Left lung (tissue), 10 donors: ENCODE measurements around the gene SCGB3A2. TPM values are rescaled to one million over a fixed set of nuclear protein-coding genes. Genes with fewer than 3 reads are reported as not detected.

Experiments used
- ATAC-seq: fragments of 200-7000 bp; cut with Tn5 transposase; one replicate; pipeline ENCODE4 v1.9.1; 2020; ENCODE audit warnings: moderate library complexity
- DNase-seq, 4 donors: peaks; one replicate each; pipeline ENCODE4 v3.0.0-alpha.2; 2013 to 2020
- H3K27ac ChIP-seq, 2 donors: fragments of 200-600 bp; sonication (generic) in 1 of 2; one replicate each; pipeline versions ENCODE4 v1.5.0 to v1.8.0; 2020 to 2021
- H3K27me3 ChIP-seq, 2 donors: fragments of 200-600 bp; sonication (generic) in 1 of 2; one replicate each; pipeline versions ENCODE4 v1.5.0 to v1.8.0; 2020 to 2021
- H3K36me3 ChIP-seq, 2 donors: fragments of 200-600 bp; sonication (generic) in 1 of 2; one replicate each; pipeline versions ENCODE4 v1.5.0 to v1.8.0; 2020 to 2021
- H3K4me1 ChIP-seq, 2 donors: fragments of 200-600 bp; one replicate each; pipeline ENCODE4 v1.8.0; 2021
- H3K4me3 ChIP-seq, 2 donors: fragments of 200-600 bp; sonication (generic) in 1 of 2; one replicate each; pipeline versions ENCODE4 v1.5.0 to v1.8.0; 2020 to 2021; ENCODE audit warnings: mild to moderate bottlenecking in 1 of 2
- H3K9me3 ChIP-seq, 2 donors: fragments of 200-600 bp; sonication (generic) in 1 of 2; one replicate each; pipeline versions ENCODE4 v1.5.0 to v1.8.0; 2020 to 2021
- CTCF ChIP-seq, 2 donors: fragments of 200-600 bp; sonication (generic) in 1 of 2; IDR thresholded peaks; one replicate each; pipeline versions ENCODE4 v1.5.0 to v1.8.0; 2021; ENCODE audit warnings: antibody characterized with exemption in 2 of 2
- intact Hi-C, 2 donors: fragments of 100-400 bp; cut with DNase I; formaldehyde crosslinking; loops; one replicate each; pipeline versions ENCODE4 v1.11.2 to v1.14.2; 2022
- polyA plus RNA-seq, 6 donors: library from polyadenylated mRNA; unstranded; fragments of 120-200 nt; gene quantifications; one replicate each; pipeline ENCODE4 v1.2.1, GENCODE V29; 2013; ENCODE audit not compliant: insufficient read length in 6 of 6
- total RNA-seq, 2 donors: library from RNA; stranded (reverse); fragmentation: NEBNext Ultra II Directional; extraction: Animal tissue kit (Norgen Biotek cat#: 25700); gene quantifications; one replicate each; pipeline ENCODE4 v1.2.1, GENCODE V29; 2021
- donor health status: DM: no; HTN: yes; CAD: no.
- donor health status: DM: no; HTN: no; CAD: no.

The SCGB3A2 gene
- total and polyA plus RNA-seq, 8 donors, result 76.6 to 2,625 (median 1,609) TPM

GRCh38 chr5:147854894-147855773, 23.4 kb upstream of the SCGB3A2 start:
- TF ChIP-seq CTCF (IDR thresholded peaks at IDR 0.05), result no peak
- Histone ChIP-seq H3K27me3 (no peaks in the 10 kb centered on the region), H3K36me3 (no peaks in the 10 kb centered on the region), H3K27ac (no peak overlapping the region), H3K4me1 (no peaks in the 10 kb centered on the region), H3K4me3 (no peak overlapping the region), H3K9me3 (no peaks in the 10 kb centered on the region)
- ATAC-seq (no peak), DNase-seq (no peak)
- intact Hi-C loops, result no loop called here

- H3K4me1 ChIP-seq, result no peaks in the 10 kb centered on the region
- no peak for DNase-seq
- H3K4me3 ChIP-seq, result no peak overlapping the region
- no peak for TF ChIP-seq CTCF (IDR thresholded peaks at IDR 0.05)
- H3K36me3 ChIP-seq, result no peaks in the 10 kb centered on the region
- no peaks in the 10 kb centered on the region for H3K27me3 ChIP-seq
- no peak overlapping the region for H3K27ac ChIP-seq
- no peaks in the 10 kb centered on the region for H3K9me3 ChIP-seq
- ATAC-seq, result no peak
- intact Hi-C loops, result no loop called here
Measured at GRCh38 chr5:147855774-147856069, 22.8 kb upstream of the SCGB3A2 start.

GRCh38 chr5:147856801-147857200, 21.7 kb upstream of the SCGB3A2 start:
- H3K9me3 ChIP-seq, result no peaks in the 10 kb centered on the region
- H3K36me3 ChIP-seq, result no peaks in the 10 kb centered on the region
- DNase-seq (no peak), ATAC-seq (no peak)
- H3K4me3 ChIP-seq, result no peak overlapping the region
- intact Hi-C loops, result no loop called here
- no peak overlapping the region for H3K27ac ChIP-seq
- TF ChIP-seq CTCF (IDR thresholded peaks at IDR 0.05), result no peak
- H3K27me3 ChIP-seq, result no peaks in the 10 kb centered on the region
- H3K4me1 ChIP-seq, result no peaks in the 10 kb centered on the region

GRCh38 chr5:147857302-147858129, 21.0 kb upstream of the SCGB3A2 start:
- H3K4me1 ChIP-seq, result no peaks in the 10 kb centered on the region
- TF ChIP-seq CTCF (IDR thresholded peaks at IDR 0.05), result peak; percentile 70 to 78
- H3K27me3 ChIP-seq, result no peaks in the 10 kb centered on the region
- no peak overlapping the region for H3K4me3 ChIP-seq
- intact Hi-C loops, result no loop called here
- ATAC-seq, result peak; percentile 90
- no peaks in the 10 kb centered on the region for H3K9me3 ChIP-seq
- DNase-seq, result peak in 3 of 4 donors; percentile 35 to 75 (median 65)
- H3K36me3 ChIP-seq, result no peaks in the 10 kb centered on the region
- no peak overlapping the region for H3K27ac ChIP-seq

GRCh38 chr5:147858565-147858964, 19.9 kb upstream of the SCGB3A2 start:
- DNase-seq, result no peak
- intact Hi-C loops, result no loop called here
- no peak for TF ChIP-seq CTCF (IDR thresholded peaks at IDR 0.05)
- H3K27ac ChIP-seq, result no peak overlapping the region
- ATAC-seq, result no peak
- no peaks in the 10 kb centered on the region for H3K4me1 ChIP-seq
- no peaks in the 10 kb centered on the region for H3K9me3 ChIP-seq
- H3K36me3 ChIP-seq, result no peaks in the 10 kb centered on the region
- no peak overlapping the region for H3K4me3 ChIP-seq
- H3K27me3 ChIP-seq, result no peaks in the 10 kb centered on the region
